ENCODE measurements around the gene PRSS12.

PRSS12 gene

GRCh38 chr4:118325431-118325830, 27.4 kb downstream of the PRSS12 start:
- H3K4me3 ChIP-seq (ENCODE audit: insufficient read length, low read depth) = no peak overlapping the region
- DNase-seq (ENCODE audit: low read depth, low spot score) = no peak
- no peaks in the 10 kb centered on the region for H3K27me3 ChIP-seq (ENCODE audit: insufficient read depth, insufficient read length)
- no peak overlapping the region for H3K9ac ChIP-seq (ENCODE audit: insufficient read length, low read depth)
- TF ChIP-seq SUZ12 (IDR thresholded peaks at IDR 0.05; ENCODE audit: extremely low read depth, insufficient read depth, insufficient read length) = no peak
- no peak for TF ChIP-seq ZNF274 (IDR thresholded peaks at IDR 0.05; ENCODE audit: low read depth, low read length)
- no peak for TF ChIP-seq YY1 (IDR thresholded peaks at IDR 0.05; ENCODE audit: insufficient read depth, insufficient read length)
- no peaks in the 10 kb centered on the region for H3K9me3 ChIP-seq (ENCODE audit: insufficient read depth, low read length)
- no peaks in the 10 kb centered on the region for H3K36me3 ChIP-seq (ENCODE audit: insufficient read depth, insufficient read length, low read length)
- no peaks in the 10 kb centered on the region for H3K4me1 ChIP-seq (ENCODE audit: insufficient read depth, insufficient read length)

- no peak for TF ChIP-seq ZNF274 (IDR thresholded peaks at IDR 0.05; ENCODE audit: low read depth, low read length)
- no peak for TF ChIP-seq SUZ12 (IDR thresholded peaks at IDR 0.05; ENCODE audit: extremely low read depth, insufficient read depth, insufficient read length)
- TF ChIP-seq YY1 (IDR thresholded peaks at IDR 0.05; ENCODE audit: insufficient read depth, insufficient read length) = no peak
- Histone ChIP-seq H3K9ac (ENCODE audit: insufficient read length, low read depth) (no peak overlapping the region), H3K4me1 (ENCODE audit: insufficient read depth, insufficient read length) (no peaks in the 10 kb centered on the region), H3K9me3 (ENCODE audit: insufficient read depth, low read length) (no peaks in the 10 kb centered on the region), H3K4me3 (ENCODE audit: insufficient read length, low read depth) (no peak overlapping the region), H3K27me3 (ENCODE audit: insufficient read depth, insufficient read length) (no peaks in the 10 kb centered on the region), H3K36me3 (ENCODE audit: insufficient read depth, insufficient read length, low read length) (no peaks in the 10 kb centered on the region)
- DNase-seq (ENCODE audit: low read depth, low spot score) = no peak
Observed at GRCh38 chr4:118322831-118323502, 29.8 kb downstream of the PRSS12 start.

- Histone ChIP-seq H3K4me3 (ENCODE audit: insufficient read length, low read depth) (no peak overlapping the region), H3K4me1 (ENCODE audit: insufficient read depth, insufficient read length) (no peaks in the 10 kb centered on the region), H3K36me3 (ENCODE audit: insufficient read depth, insufficient read length, low read length) (no peaks in the 10 kb centered on the region), H3K9me3 (ENCODE audit: insufficient read depth, low read length) (no peaks in the 10 kb centered on the region), H3K27me3 (ENCODE audit: insufficient read depth, insufficient read length) (no peaks in the 10 kb centered on the region), H3K9ac (ENCODE audit: insufficient read length, low read depth) (no peak overlapping the region)
- no peak for DNase-seq (ENCODE audit: low read depth, low spot score)
- TF ChIP-seq ZNF274 (IDR thresholded peaks at IDR 0.05; ENCODE audit: low read depth, low read length) (no peak), SUZ12 (IDR thresholded peaks at IDR 0.05; ENCODE audit: extremely low read depth, insufficient read depth, insufficient read length) (no peak), YY1 (IDR thresholded peaks at IDR 0.05; ENCODE audit: insufficient read depth, insufficient read length) (no peak)
Observed at GRCh38 chr4:118318931-118319330, 33.9 kb downstream of the PRSS12 start.

- H3K4me1 ChIP-seq (ENCODE audit: insufficient read depth, insufficient read length) = no peaks in the 10 kb centered on the region
- no peak overlapping the region for H3K9ac ChIP-seq (ENCODE audit: insufficient read length, low read depth)
- H3K27me3 ChIP-seq (ENCODE audit: insufficient read depth, insufficient read length) = no peaks in the 10 kb centered on the region
- H3K36me3 ChIP-seq (ENCODE audit: insufficient read depth, insufficient read length, low read length) = no peaks in the 10 kb centered on the region
- no peak overlapping the region for H3K4me3 ChIP-seq (ENCODE audit: insufficient read length, low read depth)
- no peaks in the 10 kb centered on the region for H3K9me3 ChIP-seq (ENCODE audit: insufficient read depth, low read length)
- no peak for DNase-seq (ENCODE audit: low read depth, low spot score)
- TF ChIP-seq YY1 (IDR thresholded peaks at IDR 0.05; ENCODE audit: insufficient read depth, insufficient read length) = no peak
- TF ChIP-seq SUZ12 (IDR thresholded peaks at IDR 0.05; ENCODE audit: extremely low read depth, insufficient read depth, insufficient read length) = no peak
- no peak for TF ChIP-seq ZNF274 (IDR thresholded peaks at IDR 0.05; ENCODE audit: low read depth, low read length)
Observed at GRCh38 chr4:118317691-118318090, 35.1 kb downstream of the PRSS12 start.

GRCh38 chr4:118314221-118314620, 38.6 kb downstream of the PRSS12 start:
- Histone ChIP-seq H3K4me3 (ENCODE audit: insufficient read length, low read depth) (no peak overlapping the region), H3K27me3 (ENCODE audit: insufficient read depth, insufficient read length) (no peaks in the 10 kb centered on the region), H3K4me1 (ENCODE audit: insufficient read depth, insufficient read length) (no peaks in the 10 kb centered on the region), H3K9ac (ENCODE audit: insufficient read length, low read depth) (no peak overlapping the region), H3K36me3 (ENCODE audit: insufficient read depth, insufficient read length, low read length) (no peaks in the 10 kb centered on the region), H3K9me3 (ENCODE audit: insufficient read depth, low read length) (no peaks in the 10 kb centered on the region)
- TF ChIP-seq YY1 (IDR thresholded peaks at IDR 0.05; ENCODE audit: insufficient read depth, insufficient read length) = no peak
- no peak for TF ChIP-seq SUZ12 (IDR thresholded peaks at IDR 0.05; ENCODE audit: extremely low read depth, insufficient read depth, insufficient read length)
- no peak for TF ChIP-seq ZNF274 (IDR thresholded peaks at IDR 0.05; ENCODE audit: low read depth, low read length)
- no peak for DNase-seq (ENCODE audit: low read depth, low spot score)

GRCh38 chr4:118313098-118313497, 39.7 kb downstream of the PRSS12 start:
- H3K27me3 ChIP-seq (ENCODE audit: insufficient read depth, insufficient read length) = no peaks in the 10 kb centered on the region
- H3K36me3 ChIP-seq (ENCODE audit: insufficient read depth, insufficient read length, low read length) = no peaks in the 10 kb centered on the region
- no peaks in the 10 kb centered on the region for H3K9me3 ChIP-seq (ENCODE audit: insufficient read depth, low read length)
- H3K9ac ChIP-seq (ENCODE audit: insufficient read length, low read depth) = no peak overlapping the region
- no peak overlapping the region for H3K4me3 ChIP-seq (ENCODE audit: insufficient read length, low read depth)
- no peak for TF ChIP-seq SUZ12 (IDR thresholded peaks at IDR 0.05; ENCODE audit: extremely low read depth, insufficient read depth, insufficient read length)
- TF ChIP-seq ZNF274 (IDR thresholded peaks at IDR 0.05; ENCODE audit: low read depth, low read length) = no peak
- no peak for TF ChIP-seq YY1 (IDR thresholded peaks at IDR 0.05; ENCODE audit: insufficient read depth, insufficient read length)
- no peak for DNase-seq (ENCODE audit: low read depth, low spot score)
- no peaks in the 10 kb centered on the region for H3K4me1 ChIP-seq (ENCODE audit: insufficient read depth, insufficient read length)

GRCh38 chr4:118308306-118309030, 44.3 kb downstream of the PRSS12 start:
- DNase-seq (ENCODE audit: low read depth, low spot score) = no peak
- no peaks in the 10 kb centered on the region for H3K36me3 ChIP-seq (ENCODE audit: insufficient read depth, insufficient read length, low read length)
- no peaks in the 10 kb centered on the region for H3K9me3 ChIP-seq (ENCODE audit: insufficient read depth, low read length)

More at GRCh38 chr4:118308306-118309030, 44.3 kb downstream of the PRSS12 start:
- TF ChIP-seq YY1 (IDR thresholded peaks at IDR 0.05; ENCODE audit: insufficient read depth, insufficient read length) (no peak), ZNF274 (IDR thresholded peaks at IDR 0.05; ENCODE audit: low read depth, low read length) (no peak), SUZ12 (IDR thresholded peaks at IDR 0.05; ENCODE audit: extremely low read depth, insufficient read depth, insufficient read length) (no peak)
- no peaks in the 10 kb centered on the region for H3K27me3 ChIP-seq (ENCODE audit: insufficient read depth, insufficient read length)
- no peaks in the 10 kb centered on the region for H3K4me1 ChIP-seq (ENCODE audit: insufficient read depth, insufficient read length)
- H3K4me3 ChIP-seq (ENCODE audit: insufficient read length, low read depth) = no peak overlapping the region
- no peak overlapping the region for H3K9ac ChIP-seq (ENCODE audit: insufficient read length, low read depth)
